NCI-H1105 (cell line): Measurements from ENCODE around the gene AKT1S1.

Experiments used
- DNase-seq: peaks from one replicate; lab custom pipeline; 2025; lab: John Stamatoyannopoulos, UW

The AKT1S1 gene

GRCh38 chr19:49866933-49867782, 10.0 kb downstream of the AKT1S1 start, which contains the start of gene PNKP:
Gene PNKP (minus strand): TSS chr19:49867576. CDS start chr19:49867204, 372 bp downstream.
- peak; percentile 85 for DNase-seq

DNA sequence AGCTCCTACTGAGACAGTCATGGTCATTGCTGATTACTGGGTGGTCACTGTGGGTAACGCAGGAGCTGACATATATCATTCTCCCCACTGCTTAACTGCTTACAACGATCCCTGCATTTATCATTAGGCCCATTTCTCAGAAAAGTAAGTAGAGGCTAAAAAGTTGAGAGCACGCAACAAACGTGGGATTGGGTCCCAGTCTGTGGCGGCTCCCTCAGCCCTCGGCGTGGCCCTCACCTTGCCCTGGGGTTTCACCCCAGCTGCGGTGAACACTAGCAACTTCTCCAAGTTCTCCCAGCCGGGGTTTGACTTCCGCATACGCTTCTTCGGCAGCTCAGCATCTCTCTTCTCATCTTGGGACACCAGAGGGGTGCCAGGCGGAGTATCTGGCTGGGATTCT, 12.3 kb downstream of the AKT1S1 start:
- no peak for DNase-seq

DNA sequence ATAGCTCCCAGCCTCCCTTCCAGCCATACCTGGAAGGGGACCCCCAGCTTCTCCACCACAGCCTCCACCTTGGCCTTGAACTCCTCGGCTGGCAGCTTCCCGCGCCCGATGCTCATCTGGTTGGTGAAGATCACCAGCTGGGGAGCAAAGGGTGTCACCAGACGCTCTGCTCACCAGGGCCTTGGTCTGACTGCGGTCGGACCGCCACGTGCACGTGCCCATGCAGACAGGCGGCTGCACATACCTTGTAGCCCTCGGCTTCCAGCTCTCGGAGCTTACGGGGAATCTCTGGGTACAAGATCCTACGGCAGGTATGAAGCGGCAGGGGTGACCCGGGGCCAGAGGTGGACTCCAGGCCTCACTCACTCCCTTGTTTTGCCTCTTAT, 13.2 kb downstream of the AKT1S1 start:
- no peak for DNase-seq

DNA sequence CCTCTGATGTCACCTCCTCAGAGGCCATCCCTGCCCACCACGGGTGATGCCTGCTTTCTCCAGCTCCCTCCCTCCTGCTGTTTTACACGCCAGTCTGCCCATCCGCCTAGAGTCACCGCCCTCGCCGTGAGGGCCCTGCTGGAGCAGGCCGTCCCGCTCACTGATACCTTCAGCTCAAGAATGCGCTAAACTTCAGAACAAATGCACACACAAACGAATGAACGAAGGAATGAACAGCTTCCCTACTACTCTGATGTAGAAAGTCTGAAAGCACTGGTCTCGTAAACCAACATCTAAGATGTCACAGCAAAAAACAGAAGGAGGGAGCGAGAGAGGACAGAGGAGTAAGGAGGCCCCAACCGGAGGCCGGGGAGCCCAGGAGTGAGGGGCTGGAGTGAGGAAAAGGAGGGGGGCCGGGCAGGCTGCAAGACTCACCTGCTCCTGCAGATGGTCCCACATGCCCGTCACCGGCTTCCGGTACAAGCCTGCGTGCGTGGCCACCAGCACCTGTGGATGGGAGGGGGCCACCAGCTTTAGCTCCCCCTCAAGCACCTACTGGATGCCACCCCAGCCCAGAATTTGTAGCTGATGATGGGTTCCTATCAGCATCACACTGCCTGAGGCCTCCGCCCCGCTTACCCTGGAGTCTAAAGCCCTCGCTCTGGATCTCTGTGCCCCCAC, 13.8 kb downstream of the AKT1S1 start:
- DNase-seq: no peak

DNA sequence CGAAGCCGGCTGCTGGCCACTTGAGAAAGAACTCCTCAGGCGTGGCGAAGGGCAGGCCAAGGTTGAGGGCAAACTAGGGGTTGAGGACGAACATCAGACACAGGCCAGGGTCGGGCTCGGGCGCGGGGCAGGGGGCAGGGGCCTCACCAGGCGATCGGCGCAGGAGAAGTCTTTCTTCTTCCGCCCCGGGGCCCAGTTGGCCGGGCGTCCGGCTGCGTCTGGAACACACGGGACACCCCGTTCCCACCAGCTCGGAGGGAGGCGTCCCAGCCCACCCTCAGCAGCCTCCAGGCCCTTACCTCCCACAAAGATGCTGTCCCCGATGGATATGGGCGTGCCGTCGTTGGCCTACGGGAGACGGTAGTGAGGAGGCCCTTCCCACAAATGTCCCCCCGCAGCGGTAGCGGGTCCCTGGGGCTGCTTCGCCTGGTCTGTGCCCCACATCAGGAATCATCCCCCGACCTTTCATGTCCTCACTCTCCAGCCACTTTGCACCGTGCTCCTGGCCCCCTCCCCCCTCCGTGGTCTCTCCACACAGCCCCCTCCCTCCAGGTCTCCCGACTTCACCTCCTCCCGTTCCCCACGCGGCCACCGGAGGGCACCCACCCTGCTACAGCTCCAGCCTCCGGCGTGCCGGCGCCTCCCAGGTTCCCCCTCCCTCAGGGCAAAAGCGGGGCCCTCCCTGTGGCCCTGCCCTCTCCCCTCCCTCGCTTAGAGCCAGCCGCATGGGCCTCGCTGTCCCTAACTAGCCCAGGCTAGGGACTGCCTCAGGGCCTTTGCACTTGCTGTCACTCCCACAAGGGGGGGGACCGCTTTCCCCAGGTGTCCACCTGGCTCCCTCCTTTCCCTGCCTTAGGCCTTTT, 14.5 kb downstream of the AKT1S1 start:
- no peak for DNase-seq

DNA sequence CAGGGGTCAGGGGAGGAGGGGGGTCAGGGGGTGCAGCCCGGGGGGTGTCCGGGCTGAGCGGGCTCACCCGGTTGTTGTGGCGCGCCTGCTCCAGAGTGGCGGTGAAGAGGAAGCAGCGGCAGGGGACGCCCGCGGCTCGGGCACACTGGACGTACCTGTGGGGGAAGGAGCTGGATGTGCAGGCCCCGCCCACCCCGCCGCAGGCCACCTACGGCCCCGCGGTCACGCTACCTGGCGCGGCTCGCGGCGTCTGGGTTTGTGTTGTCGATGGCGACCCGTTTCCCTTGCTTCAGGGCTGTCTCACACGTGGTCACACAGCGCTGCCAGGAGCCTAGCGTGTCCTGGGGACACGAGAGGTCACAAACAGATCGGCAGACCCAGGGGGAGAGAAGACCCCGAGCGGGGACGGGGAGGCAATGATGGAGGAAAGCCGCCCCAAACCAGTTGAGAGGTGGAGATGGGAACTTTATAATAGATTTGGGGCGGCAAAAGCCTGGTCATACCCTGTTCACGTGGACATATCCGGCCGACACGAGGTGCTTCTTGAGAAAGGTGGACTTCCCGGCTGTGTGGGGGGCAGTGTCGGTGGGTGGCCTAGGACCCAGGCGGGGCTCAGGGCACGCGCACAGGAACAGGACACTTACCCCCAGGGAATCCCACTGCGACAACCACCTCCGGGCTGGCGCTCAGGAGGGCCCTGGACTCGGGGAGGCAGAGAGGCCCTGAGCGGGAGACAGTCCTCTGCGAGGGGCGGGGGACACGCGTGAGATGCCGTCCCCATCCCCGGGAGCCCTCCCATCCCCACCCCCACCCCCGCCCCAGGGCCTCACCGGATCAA, 15.4 kb downstream of the AKT1S1 start:
- no peak for DNase-seq

GRCh38 chr19:49861107-49861506, 16.0 kb downstream of the AKT1S1 start:
- no peak for DNase-seq

DNA sequence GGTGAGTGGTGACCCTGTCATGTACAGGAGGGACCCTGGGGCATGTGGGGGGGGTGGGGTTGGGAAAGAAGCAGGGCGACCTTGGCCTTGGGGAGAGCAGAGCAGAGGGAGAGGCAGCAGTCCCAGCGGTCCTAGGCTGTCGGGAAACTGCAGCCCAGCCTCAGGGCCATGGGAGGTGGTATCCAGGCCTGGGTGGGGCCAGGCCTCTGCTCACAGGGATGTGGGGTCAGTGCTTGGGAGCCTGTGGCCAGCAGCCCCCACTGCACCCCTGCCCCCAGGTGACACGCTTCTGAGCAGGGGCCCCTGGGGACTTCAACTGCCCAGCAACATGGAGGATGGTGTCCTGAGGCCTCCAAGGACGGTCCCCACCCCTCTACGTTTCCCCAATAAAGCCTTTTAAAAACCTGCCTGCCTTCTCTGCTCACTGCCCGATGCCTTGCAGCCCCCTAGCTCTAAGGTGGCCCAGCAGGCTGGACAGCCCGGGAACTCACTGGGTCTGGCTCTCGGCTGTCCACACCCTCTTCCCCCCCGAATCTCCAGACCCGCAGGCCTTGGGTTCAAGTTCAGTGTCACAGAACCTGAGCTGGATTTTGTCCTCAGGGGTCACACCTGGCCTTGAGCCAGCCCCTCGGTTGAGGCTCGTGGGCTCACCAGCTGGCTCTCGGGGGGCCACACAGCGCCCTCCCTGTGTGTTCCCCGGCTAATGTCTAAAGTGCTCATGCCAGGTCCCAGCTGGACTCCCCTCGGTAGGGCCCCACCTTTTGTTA, 16.6 kb downstream of the AKT1S1 start:
- no peak for DNase-seq

DNA sequence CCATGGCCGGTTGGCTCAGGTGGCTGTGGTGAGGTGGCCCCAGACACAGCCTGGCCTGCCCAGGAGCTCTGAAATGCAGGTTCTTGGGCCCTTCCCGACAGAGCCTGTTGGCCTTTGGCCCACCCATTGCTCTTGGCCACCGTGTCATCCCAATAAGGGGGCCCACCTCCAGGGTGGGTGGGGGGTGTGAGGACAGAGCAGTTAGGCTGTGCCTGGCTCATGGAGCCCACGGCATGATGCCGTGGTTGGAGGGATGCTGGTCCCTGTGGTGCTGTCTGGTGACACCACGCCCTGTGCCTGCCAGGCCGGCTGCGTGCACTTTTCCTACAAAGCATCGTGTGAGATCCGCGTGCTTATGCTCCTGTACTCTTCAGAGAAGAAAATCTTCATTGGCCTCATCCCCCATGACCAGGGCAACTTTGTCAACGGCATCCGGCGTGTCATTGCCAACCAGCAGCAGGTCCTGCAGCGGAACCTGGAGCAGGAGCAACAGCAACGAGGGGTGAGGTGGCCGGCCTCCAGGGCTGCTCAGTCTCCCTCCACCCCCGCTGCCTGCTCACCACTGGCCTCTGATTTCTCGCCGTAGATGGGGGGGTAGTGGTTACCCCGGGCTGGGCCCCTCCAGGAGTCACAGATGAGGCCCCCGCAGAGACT, 17.3 kb downstream of the AKT1S1 start:
- DNase-seq: no peak

DNA sequence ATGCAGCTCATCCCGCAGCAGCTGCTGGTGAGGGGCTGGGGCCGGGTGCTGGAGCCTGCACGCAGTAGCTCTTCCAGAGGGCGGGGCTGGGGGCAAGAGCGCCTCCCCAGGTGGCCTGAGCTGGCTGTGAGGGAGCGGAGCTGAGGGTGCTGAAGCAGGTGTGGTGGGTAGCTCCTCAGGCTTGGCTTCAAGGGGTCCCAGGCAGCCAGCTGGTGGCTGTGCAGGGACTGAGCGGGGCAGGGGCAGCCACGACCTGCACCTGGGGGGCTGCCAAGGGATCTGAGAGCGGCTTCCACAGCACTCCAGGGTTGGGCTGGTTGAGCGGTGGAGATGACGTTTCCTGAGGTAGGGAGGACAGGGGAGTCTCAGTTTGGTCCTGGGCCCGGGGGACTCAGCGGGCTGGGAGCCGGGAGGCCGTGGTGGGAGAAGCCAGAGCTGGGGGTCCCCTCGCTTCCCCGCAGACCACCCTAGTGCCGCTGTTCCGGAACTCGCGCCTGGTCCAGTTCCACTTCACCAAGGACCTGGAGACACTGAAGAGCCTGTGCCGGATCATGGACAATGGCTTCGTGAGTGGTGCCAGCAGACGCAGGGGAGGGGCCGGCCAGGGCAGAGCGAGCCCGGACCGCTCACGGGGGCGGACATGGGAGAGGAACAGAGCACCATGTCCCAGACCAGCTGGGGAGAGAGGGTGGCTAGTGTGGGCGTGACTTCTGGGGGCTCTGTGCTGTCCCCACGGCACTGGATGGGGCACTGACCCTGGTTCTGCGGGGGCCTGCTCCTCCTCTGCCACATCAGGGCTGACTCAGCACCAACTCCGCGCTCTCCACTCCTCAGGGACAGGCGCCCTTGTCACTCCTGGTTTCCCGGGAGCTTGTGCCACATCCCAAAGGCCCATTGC, 18.8 kb downstream of the AKT1S1 start:
- no peak for DNase-seq

- no peak for DNase-seq
Measured at GRCh38 chr19:49857838-49858087, 19.4 kb downstream of the AKT1S1 start.

DNA sequence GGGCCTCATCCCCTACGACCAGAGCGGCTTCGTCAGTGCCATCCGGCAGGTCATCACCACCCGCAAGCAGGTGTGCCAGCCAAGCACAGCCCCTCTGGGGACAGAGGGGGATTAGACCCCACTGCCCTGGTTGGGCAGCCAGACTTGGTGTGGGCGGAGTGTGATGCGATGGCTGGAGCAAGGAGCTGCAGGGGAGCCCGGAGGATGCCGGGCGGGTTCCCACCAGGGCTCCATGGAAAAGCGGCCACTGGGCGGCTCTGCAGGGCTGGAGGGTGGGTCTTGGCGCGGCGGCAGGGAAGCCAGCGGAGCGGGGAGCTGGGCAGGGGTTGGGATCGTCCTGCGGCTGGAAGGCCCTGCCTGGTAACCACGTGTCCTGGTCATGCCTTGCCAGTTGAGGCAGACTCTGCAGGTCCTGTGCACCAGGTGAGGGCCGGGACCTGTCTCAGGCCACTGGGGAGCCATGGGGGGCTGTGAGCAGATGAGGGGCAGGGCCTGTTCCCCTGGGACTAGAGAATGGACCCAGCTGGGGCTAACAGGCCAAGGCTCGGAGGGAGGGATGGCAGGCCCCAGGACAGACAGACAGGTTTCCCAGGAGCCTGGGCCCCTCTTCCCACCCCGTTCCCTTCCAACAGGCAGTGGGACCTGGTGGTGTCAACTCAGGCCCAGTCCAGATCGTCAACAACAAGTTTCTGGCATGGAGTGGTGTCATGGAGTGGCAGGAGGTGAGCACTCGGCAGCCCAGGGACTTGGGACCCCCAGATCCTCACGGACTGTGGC, 19.9 kb downstream of the AKT1S1 start:
- no peak for DNase-seq

DNA sequence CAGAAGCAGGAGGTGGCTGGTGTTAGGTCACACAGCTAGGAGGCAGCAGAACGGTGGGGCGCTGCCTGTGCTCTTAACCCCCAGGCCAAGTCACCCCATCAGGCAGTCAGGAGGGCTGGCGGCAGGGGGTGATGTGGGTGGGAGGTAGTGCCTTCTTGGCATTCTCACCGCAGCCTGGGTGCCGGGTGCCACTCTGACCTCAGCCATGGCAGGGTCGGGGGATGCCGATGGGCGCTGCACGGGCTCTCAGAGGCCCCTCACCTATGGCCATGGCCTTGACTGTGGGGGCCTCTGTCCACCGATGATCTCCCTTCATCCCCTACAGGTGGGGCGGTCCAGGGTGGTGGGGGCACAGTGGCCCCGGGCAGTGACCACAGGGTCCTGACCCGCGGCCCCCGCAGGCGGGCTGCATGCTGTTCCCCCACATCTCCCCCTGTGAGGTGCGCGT, 20.6 kb downstream of the AKT1S1 start:
- DNase-seq: no peak

DNA sequence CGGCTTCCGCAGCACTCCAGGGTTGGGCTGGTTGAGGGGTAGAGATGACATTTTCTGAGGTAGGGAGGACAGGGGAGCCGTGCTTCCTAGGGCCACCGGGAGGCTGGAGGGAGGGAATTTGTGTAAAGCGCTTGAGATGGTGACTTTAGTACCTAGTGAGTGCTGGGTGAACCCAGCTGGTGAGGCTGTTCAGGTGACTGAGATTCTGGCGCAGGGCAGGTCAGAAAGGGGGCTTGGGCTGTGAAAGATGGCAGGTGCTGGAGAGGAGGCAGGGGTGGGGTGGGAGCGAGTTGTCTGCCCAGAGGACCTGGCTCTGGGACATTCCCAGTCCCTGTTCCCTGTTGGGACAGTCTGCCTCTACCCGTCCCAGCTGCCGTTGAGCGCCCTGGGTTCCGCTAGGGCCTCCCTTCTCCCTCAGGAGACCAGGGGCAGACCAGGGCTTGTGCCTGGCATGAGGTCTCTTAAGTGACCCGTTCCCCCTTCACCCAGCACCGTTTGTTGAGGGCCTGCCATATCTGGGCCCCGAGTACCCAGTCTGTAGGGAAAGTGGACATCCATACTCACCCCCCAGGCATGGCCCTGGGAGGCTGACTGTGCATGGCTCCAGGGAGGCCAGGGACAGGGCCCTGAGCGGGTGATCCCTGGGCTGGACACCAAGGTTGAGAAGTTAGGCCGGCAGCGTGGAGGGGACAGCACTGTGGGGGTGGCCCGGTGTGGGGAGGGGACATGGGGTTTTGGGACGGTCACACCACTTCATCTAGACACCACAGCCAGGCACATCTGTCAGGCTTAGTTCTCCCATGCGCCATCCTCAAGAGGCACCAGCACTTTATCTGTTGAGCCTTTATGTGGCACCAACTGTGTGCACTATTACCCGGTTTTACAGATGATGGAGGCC, 21.2 kb downstream of the AKT1S1 start:
- DNase-seq: no peak

DNA sequence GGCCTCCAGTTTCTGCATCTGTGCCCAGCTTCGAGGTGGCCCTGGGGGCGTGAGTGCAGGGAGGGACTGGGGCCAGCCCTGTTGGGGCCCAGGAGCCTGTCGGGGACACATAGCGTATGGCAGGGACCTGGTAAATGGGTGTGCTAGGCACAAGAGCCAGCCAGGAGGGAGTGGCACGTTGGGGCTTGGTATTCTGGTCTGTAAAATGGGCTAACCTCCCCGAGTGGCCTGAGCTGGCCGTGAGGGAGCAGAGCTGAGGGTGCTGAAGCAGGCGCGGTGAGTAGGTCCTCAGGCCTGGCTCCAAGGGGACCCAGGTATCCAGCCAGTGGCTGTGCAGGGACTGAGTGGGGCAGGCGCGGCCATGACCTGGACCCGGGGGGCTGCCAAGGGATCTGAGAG, 21.9 kb downstream of the AKT1S1 start:
- no peak for DNase-seq

GRCh38 chr19:49854378-49855263, 22.5 kb downstream of the AKT1S1 start:
- no peak for DNase-seq
